Measurements from ENCODE around the gene RPL15.

The RPL15 gene

GRCh38 chr3:23968463-23969184 is 51.7 kb downstream of the RPL15 start:
- DNase-seq, result no peak

DNA sequence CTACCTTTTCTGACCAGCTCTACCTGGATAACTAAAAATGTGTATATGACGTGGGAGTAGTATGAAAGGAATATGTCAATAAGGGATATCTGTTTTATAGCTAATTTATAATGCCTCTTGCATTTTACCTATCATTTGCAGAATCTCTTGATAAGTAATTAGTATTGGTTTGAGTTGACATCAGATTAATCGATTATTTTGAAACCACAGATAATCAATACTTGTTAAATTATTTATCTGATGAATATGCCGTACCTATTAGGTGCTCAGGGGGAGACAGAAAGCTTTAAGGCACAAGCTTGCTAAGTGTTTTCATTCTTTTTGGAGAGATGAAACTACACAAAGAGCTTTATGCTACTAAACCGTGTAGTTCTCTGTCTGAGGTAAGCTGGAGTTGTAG is 52.5 kb downstream of the RPL15 start:
- no peak for DNase-seq

Data from activated CD4-positive, alpha-beta T cell treated with anti-CD3 and anti-CD28 coated beads, Interleukin-2, amount 50 U/mL, for 4 hours (primary cell).